SK-N-SH (cell line): ENCODE data around the gene MED16. TPM values are rescaled to one million over a fixed set of nuclear protein-coding genes. Genes with fewer than 3 reads are reported as not detected.

Source experiments
- CTCF ChIA-PET: fragments of 300-600, 350-600 bp; formaldehyde crosslinking; extraction: SDS; loops from one replicate; lab custom pipeline; 2021; lab: Yijun Ruan, JAX
- POLR2A ChIA-PET: fragments of 350-600 bp; sonication (Branson Sonifier 250); formaldehyde crosslinking; extraction: SDS; loops from one replicate; lab custom pipeline; 2020; ENCODE audit warnings: antibody characterized with exemption, inconsistent platforms; lab: Yijun Ruan, JAX
- DNase-seq: peaks from one replicate; pipeline ENCODE4 v3.0.0; 2012
- H2AFZ ChIP-seq: fragments of 200-600 bp; sonication (generic); 2 replicates; pipeline ENCODE4 v1.8.1; 2016; ENCODE audit warnings: antibody characterized with exemption, mild to moderate bottlenecking, low read depth
- H3F3A ChIP-seq: fragments of 200-600 bp; sonication (generic); replicated peaks from 2 replicates; pipeline ENCODE3; 2016; ENCODE audit warnings: antibody characterized with exemption, mild to moderate bottlenecking; ENCODE audit not compliant: insufficient read depth
- H3K27ac ChIP-seq, 2 experiments: fragments of 200-500 bp in 1 of 2; fragments of 200-600 bp in 1 of 2; sonication (Bioruptor generic) in 1 of 2; sonication (generic), shearing (Covaris generic) in 1 of 2; 2 replicates each; pipeline versions ENCODE4 v1.5.1 to v1.6.1; 2014 to 2016; ENCODE audit warnings: low read depth in 2 of 2, inconsistent platforms in 1 of 2, low read length in 1 of 2, mild to moderate bottlenecking in 1 of 2, mixed read lengths in 1 of 2
- H3K27me3 ChIP-seq: fragments of 200-600 bp; sonication (generic), shearing (Covaris generic); 2 replicates; pipeline ENCODE4 v1.6.1; 2016; ENCODE audit warnings: mixed run types; ENCODE audit not compliant: insufficient read depth
- H3K36me3 ChIP-seq, 2 experiments: fragments of 200-500 bp in 1 of 2; fragments of 200-600 bp in 1 of 2; sonication (Bioruptor generic) in 1 of 2; sonication (generic) in 1 of 2; replicated peaks in 1 of 2; 2 replicates each; pipeline versions ENCODE3 to v1.5.1; 2014 to 2016; ENCODE audit warnings: low read length in 1 of 2, mild to moderate bottlenecking in 1 of 2; ENCODE audit not compliant: insufficient read depth in 2 of 2, control insufficient read depth in 1 of 2
- H3K4me1 ChIP-seq, 2 experiments: fragments of 200-500 bp in 1 of 2; fragments of 200-600 bp in 1 of 2; sonication (Bioruptor generic) in 1 of 2; sonication (generic), shearing (Covaris generic) in 1 of 2; 2 replicates each; pipeline versions ENCODE4 v1.5.1 to v1.6.1; 2014 to 2016; ENCODE audit warnings: low read depth in 1 of 2, low read length in 1 of 2, mixed run types in 1 of 2; ENCODE audit not compliant: insufficient read depth in 2 of 2, control insufficient read depth in 1 of 2
- H3K4me2 ChIP-seq: fragments of 200-600 bp; sonication (generic), shearing (Covaris generic); 2 replicates; pipeline ENCODE4 v1.6.1; 2017; ENCODE audit warnings: mixed run types
- H3K4me3 ChIP-seq, 2 experiments: fragments of 200-500 bp in 1 of 2; fragments of 200-600 bp in 1 of 2; sonication (Bioruptor generic) in 1 of 2; sonication (generic), shearing (Covaris generic) in 1 of 2; 2 replicates each; pipeline versions ENCODE4 v1.5.1 to v1.8.1; 2014 to 2016; ENCODE audit warnings: low read depth in 2 of 2, inconsistent platforms in 1 of 2, low read length in 1 of 2, mild to moderate bottlenecking in 1 of 2, mixed read lengths in 1 of 2, moderate library complexity in 1 of 2
- H3K79me2 ChIP-seq: fragments of 200-600 bp; sonication (generic); 2 replicates; pipeline ENCODE4 v1.8.1; 2017; ENCODE audit warnings: mild to moderate bottlenecking; ENCODE audit not compliant: insufficient read depth
- H3K9ac ChIP-seq: fragments of 200-600 bp; sonication (generic); 2 replicates; pipeline ENCODE4 v1.6.1; 2017; ENCODE audit warnings: mixed run types
- H3K9me2 ChIP-seq: fragments of 200-600 bp; sonication (generic); 2 replicates; pipeline ENCODE4 v1.6.1; 2017; ENCODE audit warnings: mixed run types
- H3K9me3 ChIP-seq: fragments of 200-600 bp; sonication (generic); 2 replicates; pipeline ENCODE4 v1.6.1; 2017; ENCODE audit warnings: mixed run types, mild to moderate bottlenecking, moderate library complexity
- H4K20me1 ChIP-seq: fragments of 200-600 bp; sonication (generic); 2 replicates; pipeline ENCODE4 v1.6.1; 2017; ENCODE audit warnings: mild to moderate bottlenecking, mixed run types; ENCODE audit not compliant: insufficient read depth
- CTCF ChIP-seq: fragments of 200-600 bp; sonication (generic); IDR thresholded peaks from 2 replicates; pipeline ENCODE4 v1.6.1; 2017; ENCODE audit warnings: antibody characterized with exemption, mild to moderate bottlenecking, moderate library complexity
- ELF1 ChIP-seq: IDR thresholded peaks from 2 replicates; pipeline ENCODE4 v1.4.0; 2012
- EZH2phosphoT487 ChIP-seq: fragments of 200-600 bp; sonication (generic); IDR thresholded peaks from 2 replicates; pipeline ENCODE4 v1.6.1; 2017; ENCODE audit warnings: low read depth, mixed run types, mild to moderate bottlenecking, antibody characterized with exemption, moderate library complexity, borderline replicate concordance
- FOSL2 ChIP-seq: IDR thresholded peaks from 2 replicates; pipeline ENCODE4 v1.4.0; 2012; ENCODE audit warnings: low read depth, mild to moderate bottlenecking, moderate library complexity, borderline replicate concordance
- FOXJ3 ChIP-seq: sonication (generic); formaldehyde crosslinking; IDR thresholded peaks from 2 replicates; pipeline ENCODE4 v1.5.1; 2020; ENCODE audit warnings: mild to moderate bottlenecking, missing genetic modification reagents
- GATA2 ChIP-seq: sonication (generic); formaldehyde crosslinking; IDR thresholded peaks from 2 replicates; pipeline ENCODE4 v1.5.0; 2020; ENCODE audit warnings: mild to moderate bottlenecking, missing genetic modification reagents
- MXI1 ChIP-seq: IDR thresholded peaks from 2 replicates; pipeline ENCODE4 v1.6.1; 2012; ENCODE audit warnings: mild to moderate bottlenecking, low read depth, low read length, improper control_type of control experiment
- PBX3 ChIP-seq: IDR thresholded peaks from 2 replicates; pipeline ENCODE4; 2012
- RCOR1 ChIP-seq: fragments of 150-350 bp; IDR thresholded peaks from 2 replicates; pipeline ENCODE4 v1.6.1; 2017; ENCODE audit warnings: antibody characterized with exemption, low read length
- RFX5 ChIP-seq: IDR thresholded peaks from 2 replicates; pipeline ENCODE4 v1.6.1; 2012; ENCODE audit warnings: mild to moderate bottlenecking, improper control_type of control experiment, low read length
- SMC3 ChIP-seq: IDR thresholded peaks from 2 replicates; pipeline ENCODE4 v1.6.1; 2012; ENCODE audit warnings: low read depth, low read length, improper control_type of control experiment
- ZBTB33 ChIP-seq: IDR thresholded peaks from 2 replicates; pipeline ENCODE4 v1.4.0; 2012; ENCODE audit warnings: low read depth, borderline replicate concordance
- WGBS: methylation state at CpG from one replicate; pipeline ENCODE4 v1.1.6; 2017; ENCODE audit warnings: low lambda C conversion rate; 5-methylcytosine and 5-hydroxymethylcytosine counted together
- polyA plus RNA-seq, 3 experiments: library from polyadenylated mRNA; depleted of rRNA; stranded (reverse); fragments of >200 nt; gene quantifications; 2 replicates each; pipeline ENCODE4 v1.2.3, GENCODE V29; 2012
- TF ChIP-seq, protein P1 (sequence below): fragments of 150-350 bp; IDR thresholded peaks from 2 replicates; pipeline ENCODE4 v1.6.1; 2016; ENCODE audit warnings: mild to moderate bottlenecking, low read depth, low read length

MED16 gene
- polyA plus RNA-seq, 1 of the 3 experiments (the other 2 are of a cell fraction), result 40.6 TPM

DNA sequence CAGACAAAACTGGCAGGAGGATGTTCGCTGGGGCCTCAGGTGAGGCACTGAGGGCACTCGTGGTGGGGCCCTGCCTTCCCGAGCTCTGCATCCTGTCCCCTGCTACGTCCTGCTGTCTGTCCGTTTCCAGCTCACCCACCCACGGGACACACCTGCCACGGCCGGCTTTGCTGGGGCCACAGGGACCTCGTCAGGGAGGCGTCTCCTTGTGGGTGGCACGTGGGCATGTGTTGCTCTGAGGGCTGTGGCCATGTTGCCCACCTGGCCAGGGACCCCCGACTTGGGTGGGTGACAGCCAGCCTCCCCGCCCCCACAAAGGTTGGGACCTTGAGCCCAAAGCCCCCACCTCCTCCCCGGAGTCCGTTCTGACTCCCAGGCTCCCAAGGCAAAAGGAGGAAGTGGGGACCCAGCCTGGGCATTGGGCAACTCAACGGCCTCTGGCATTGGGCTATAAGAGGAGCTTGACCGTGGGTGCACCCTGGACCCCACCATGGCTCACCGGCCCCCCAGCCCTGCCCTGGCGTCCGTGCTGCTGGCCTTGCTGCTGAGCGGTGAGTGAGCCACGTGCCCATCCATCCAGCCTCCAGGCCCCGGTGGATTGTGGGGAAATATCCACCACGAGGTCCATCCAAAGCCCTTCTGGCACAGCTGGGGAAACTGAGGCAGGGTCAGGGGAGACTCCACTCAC lies 52.3 kb downstream of the MED16 start, which contains the start of gene PRTN3:
Gene PRTN3 (plus strand): TSS at position 481 of the 688 bp plus-strand sequence. CDS start 10 bp downstream, at position 491.
- POLR2A ChIA-PET, result no interaction called here
- no peak within 1 kb of the TSS for H2AFZ ChIP-seq
- H3K4me1 ChIP-seq, result no peaks in the 10 kb centered on the region; a peak in 1 of 4 replicates
- WGBS, result 39% methylated on average over 19 of the region's 24 CpGs
- H3K9me3 ChIP-seq, result no peaks in the 10 kb centered on the region
- no peak within 1 kb of the TSS for H3K4me2 ChIP-seq
- peaks cover 5% of the 10 kb centered on the region for H3F3A ChIP-seq
- H3K9ac ChIP-seq, result no peak within 1 kb of the TSS
- DNase-seq, result no peak
- H3K4me3 ChIP-seq, result no peak within 1 kb of the TSS
- TF ChIP-seq ELF1 (no peak), EZH2phosphoT487 (no peak), GATA2 (no peak), FOXJ3 (CRISPR knock-in tag) (no peak)
- TF ChIP-seq, all 33 proteins: peak for 0
- CTCF ChIA-PET, result interaction anchor here (0.7 to 2.6 kb wide), 4 partner anchors 10 to 71 kb away, joined by 3 to 8 read pairs (median 6); no protein-coding TSS in a partner anchor
- no peaks in the 10 kb centered on the region for H4K20me1 ChIP-seq
- H3K9me2 ChIP-seq, result no peaks in the 10 kb centered on the region
- no peak within 1 kb of the TSS for H3K27ac ChIP-seq
- no peaks in the 10 kb centered on the region for H3K36me3 ChIP-seq
- H3K79me2 ChIP-seq, result no peaks in the 10 kb centered on the region
- peaks cover 65% of the 10 kb centered on the region for H3K27me3 ChIP-seq

GRCh38 chr19:835210-835810 lies 57.7 kb downstream of the MED16 start:
- Histone ChIP-seq H3K9me2 (no peaks in the 10 kb centered on the region), H3K27me3 (peaks cover 72% of the 10 kb centered on the region), H3K27ac (no peak overlapping the region), H3K4me1 (no peaks in the 10 kb centered on the region), H3K36me3 (no peaks in the 10 kb centered on the region), H3K4me3 (no peak overlapping the region), H3F3A (peaks cover 5% of the 10 kb centered on the region), H3K4me2 (no peak overlapping the region), H2AFZ (no peak overlapping the region)
- CTCF ChIA-PET, result no interaction called here
- POLR2A ChIA-PET, result no interaction called here
- peak; percentile 53 for DNase-seq
- TF ChIP-seq RCOR1 (no peak), FOSL2 (no peak), PBX3 (no peak), GATA2 (no peak), CTCF (no peak), RFX5 (no peak), SMC3 (no peak), MXI1 (no peak), ZBTB33 (no peak)
- TF ChIP-seq, protein P1, sequence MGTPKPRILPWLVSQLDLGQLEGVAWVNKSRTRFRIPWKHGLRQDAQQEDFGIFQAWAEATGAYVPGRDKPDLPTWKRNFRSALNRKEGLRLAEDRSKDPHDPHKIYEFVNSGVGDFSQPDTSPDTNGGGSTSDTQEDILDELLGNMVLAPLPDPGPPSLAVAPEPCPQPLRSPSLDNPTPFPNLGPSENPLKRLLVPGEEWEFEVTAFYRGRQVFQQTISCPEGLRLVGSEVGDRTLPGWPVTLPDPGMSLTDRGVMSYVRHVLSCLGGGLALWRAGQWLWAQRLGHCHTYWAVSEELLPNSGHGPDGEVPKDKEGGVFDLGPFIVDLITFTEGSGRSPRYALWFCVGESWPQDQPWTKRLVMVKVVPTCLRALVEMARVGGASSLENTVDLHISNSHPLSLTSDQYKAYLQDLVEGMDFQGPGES, result no peak
- TF ChIP-seq, all 33 proteins: peak for 0
- H3K79me2 ChIP-seq, result no peaks in the 10 kb centered on the region
- 48% methylated on average over 32 of the region's 36 CpGs for WGBS
- H4K20me1 ChIP-seq, result no peaks in the 10 kb centered on the region
- no peak overlapping the region for H3K9ac ChIP-seq
- no peaks in the 10 kb centered on the region for H3K9me3 ChIP-seq
